ENCODE results near the gene FADS1. TPM values are rescaled to one million over a fixed set of nuclear protein-coding genes. Genes with fewer than 3 reads are reported as not detected.

The FADS1 gene
- total RNA-seq, 3 donors from 2014 or later (not counting 1 experiment from before 2014, with no cell fraction given) = 9.3 to 17.2 (median 10.2) TPM

DNA sequence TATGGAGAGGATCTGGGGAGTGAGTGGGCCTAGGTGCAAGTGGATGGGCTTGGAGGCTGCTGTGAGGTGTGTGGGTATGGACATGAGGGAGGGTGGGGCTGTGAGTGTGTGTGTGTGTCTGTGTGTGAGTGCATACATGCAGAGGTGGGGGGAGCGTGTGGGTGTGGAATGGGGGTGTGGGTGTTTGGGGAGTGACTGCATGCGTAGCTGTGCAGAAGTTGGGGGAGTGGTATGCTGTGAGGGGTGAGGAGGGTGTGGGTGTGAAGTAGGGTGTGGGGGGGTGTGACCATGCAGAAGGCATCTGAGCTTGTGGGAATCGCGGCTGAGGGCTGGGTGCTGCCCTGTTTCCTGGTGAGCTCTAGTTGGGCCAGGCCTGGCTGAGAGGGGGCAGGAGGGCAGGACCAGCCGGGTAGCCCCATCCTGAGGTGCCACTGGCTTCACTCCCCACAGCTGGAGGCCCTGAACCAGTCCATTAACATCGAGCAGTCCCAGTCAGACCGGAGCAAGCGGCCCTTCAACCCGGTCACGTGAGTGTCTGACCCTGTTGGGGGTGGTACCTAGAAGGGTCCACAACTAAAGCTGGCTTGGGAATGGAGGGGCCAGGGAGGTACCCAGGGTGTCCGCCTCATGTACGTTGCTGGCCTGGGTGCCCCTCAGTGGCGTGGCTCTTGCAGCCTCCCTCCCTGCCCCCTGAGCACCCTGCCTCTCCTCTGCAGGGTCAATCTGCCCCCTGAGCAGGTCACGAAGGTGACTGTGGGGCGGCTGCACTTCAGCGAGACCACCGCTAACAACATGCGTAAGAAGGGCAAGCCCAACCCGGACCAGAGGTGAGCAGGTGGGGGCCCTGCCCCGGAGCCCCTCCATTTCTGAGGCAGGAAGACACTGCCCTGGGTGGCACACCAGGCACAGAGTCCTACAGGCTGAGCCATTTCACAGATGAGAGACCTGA, 40.9 kb downstream of the FADS1 start:
- Mint-ChIP-seq H3K27me3 (ENCODE audit: low read depth in 2 of 2) (no peaks in the 10 kb centered on the region), H3K9me3 (no peaks in the 10 kb centered on the region), H3K4me3 (peak overlapping the region; percentile 69), H3K27ac (peak overlapping the region; percentile 56 to 85), H3K36me3 (no peaks in the 10 kb centered on the region), H3K4me1 (peaks cover 13 to 28% of the 10 kb centered on the region in 2 donors)
- peak; percentile 45 to 63 (median 47) for ATAC-seq
- Histone ChIP-seq H3K9me3 (ENCODE audit: control insufficient read depth, insufficient read depth, low read length) (no peaks in the 10 kb centered on the region), H3K27me3 (ENCODE audit: control insufficient read depth, insufficient read depth, low read length) (no peaks in the 10 kb centered on the region), H3K36me3 (ENCODE audit: control insufficient read depth, insufficient read depth, low read length) (no peaks in the 10 kb centered on the region), H3K27ac (ENCODE audit: low read length) (no peak overlapping the region), H3K4me1 (ENCODE audit: control insufficient read depth, insufficient read depth, low read length) (peaks cover 45% of the 10 kb centered on the region), H3K4me3 (ENCODE audit: low read length) (no peak overlapping the region)
- peak; percentile 32 to 38 for DNase-seq
- 79% methylated on average over 20 of the region's 20 CpGs for WGBS (ENCODE audit: insufficient coverage)
- TF ChIP-seq, protein P1, sequence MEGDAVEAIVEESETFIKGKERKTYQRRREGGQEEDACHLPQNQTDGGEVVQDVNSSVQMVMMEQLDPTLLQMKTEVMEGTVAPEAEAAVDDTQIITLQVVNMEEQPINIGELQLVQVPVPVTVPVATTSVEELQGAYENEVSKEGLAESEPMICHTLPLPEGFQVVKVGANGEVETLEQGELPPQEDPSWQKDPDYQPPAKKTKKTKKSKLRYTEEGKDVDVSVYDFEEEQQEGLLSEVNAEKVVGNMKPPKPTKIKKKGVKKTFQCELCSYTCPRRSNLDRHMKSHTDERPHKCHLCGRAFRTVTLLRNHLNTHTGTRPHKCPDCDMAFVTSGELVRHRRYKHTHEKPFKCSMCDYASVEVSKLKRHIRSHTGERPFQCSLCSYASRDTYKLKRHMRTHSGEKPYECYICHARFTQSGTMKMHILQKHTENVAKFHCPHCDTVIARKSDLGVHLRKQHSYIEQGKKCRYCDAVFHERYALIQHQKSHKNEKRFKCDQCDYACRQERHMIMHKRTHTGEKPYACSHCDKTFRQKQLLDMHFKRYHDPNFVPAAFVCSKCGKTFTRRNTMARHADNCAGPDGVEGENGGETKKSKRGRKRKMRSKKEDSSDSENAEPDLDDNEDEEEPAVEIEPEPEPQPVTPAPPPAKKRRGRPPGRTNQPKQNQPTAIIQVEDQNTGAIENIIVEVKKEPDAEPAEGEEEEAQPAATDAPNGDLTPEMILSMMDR (IDR thresholded peaks at IDR 0.05) = no peak
- intact Hi-C loops (cut with micrococcal nuclease) = loop anchor here (2.0 kb wide), 1 partner anchor 29 kb away; no protein-coding TSS in a partner anchor

DNA sequence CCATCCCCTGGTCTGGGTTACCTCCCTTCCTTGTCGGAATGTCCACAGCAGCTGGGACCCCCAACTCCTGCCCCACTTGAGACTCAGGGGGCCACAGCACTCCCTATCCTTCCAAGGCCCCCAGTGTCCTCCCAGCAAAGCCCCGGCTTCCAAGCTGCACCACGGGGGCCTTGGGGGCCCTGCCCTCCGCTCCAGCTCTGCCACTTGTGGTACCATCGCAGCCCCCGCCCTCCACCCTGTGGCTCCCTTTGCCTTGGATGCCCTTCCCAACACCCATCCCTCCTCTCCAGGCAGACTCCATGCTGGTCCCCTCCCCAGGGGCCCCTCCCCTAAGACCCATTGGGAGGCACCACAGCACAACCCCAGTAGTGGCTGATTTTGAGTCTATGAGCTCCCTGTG, 41.7 kb downstream of the FADS1 start:
- 98% methylated on average over 6 of the region's 6 CpGs for WGBS (ENCODE audit: insufficient coverage)
- Histone ChIP-seq H3K27me3 (ENCODE audit: control insufficient read depth, insufficient read depth, low read length) (no peaks in the 10 kb centered on the region), H3K4me3 (ENCODE audit: low read length) (no peak overlapping the region), H3K36me3 (ENCODE audit: control insufficient read depth, insufficient read depth, low read length) (no peaks in the 10 kb centered on the region), H3K4me1 (ENCODE audit: control insufficient read depth, insufficient read depth, low read length) (peaks cover 45% of the 10 kb centered on the region), H3K9me3 (ENCODE audit: control insufficient read depth, insufficient read depth, low read length) (no peaks in the 10 kb centered on the region), H3K27ac (ENCODE audit: low read length) (no peak overlapping the region)
- TF ChIP-seq, protein P1 (IDR thresholded peaks at IDR 0.05) = no peak
- Mint-ChIP-seq H3K27ac (peak overlapping the region in 1 of 2 donors; percentile 85), H3K4me1 (peaks cover 13 to 28% of the 10 kb centered on the region in 2 donors), H3K9me3 (no peaks in the 10 kb centered on the region), H3K4me3 (peak overlapping the region; percentile 56), H3K36me3 (no peaks in the 10 kb centered on the region), H3K27me3 (ENCODE audit: low read depth in 2 of 2) (no peaks in the 10 kb centered on the region)
- no peak for DNase-seq
- intact Hi-C loops (cut with micrococcal nuclease) = no loop called here
- no peak for ATAC-seq

DNA sequence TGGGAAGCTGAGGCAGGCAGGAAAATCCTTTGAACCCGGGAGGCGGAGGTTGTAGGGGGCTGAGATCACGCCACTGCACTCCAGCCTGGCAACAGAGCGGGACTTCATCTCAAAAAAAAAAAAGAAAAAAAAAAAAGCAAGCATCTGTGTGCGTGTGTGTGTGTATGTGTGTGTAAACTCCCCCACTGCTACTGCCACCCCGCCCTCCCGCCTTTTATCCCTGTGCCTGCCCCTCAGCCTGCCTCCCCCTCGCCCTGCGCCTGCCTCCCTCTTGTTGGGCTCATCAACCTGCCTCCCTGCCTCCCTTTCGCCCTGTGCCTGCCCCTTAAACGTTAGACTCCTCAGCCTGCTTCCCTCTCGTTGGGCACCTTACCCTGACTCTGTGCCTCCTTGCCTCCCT, 42.4 kb downstream of the FADS1 start:
- WGBS (ENCODE audit: insufficient coverage) = 88% methylated on average over 11 of the region's 12 CpGs
- Histone ChIP-seq H3K9me3 (ENCODE audit: control insufficient read depth, insufficient read depth, low read length) (no peaks in the 10 kb centered on the region), H3K36me3 (ENCODE audit: control insufficient read depth, insufficient read depth, low read length) (no peaks in the 10 kb centered on the region), H3K4me1 (ENCODE audit: control insufficient read depth, insufficient read depth, low read length) (peaks cover 45% of the 10 kb centered on the region), H3K27me3 (ENCODE audit: control insufficient read depth, insufficient read depth, low read length) (no peaks in the 10 kb centered on the region), H3K27ac (ENCODE audit: low read length) (no peak overlapping the region), H3K4me3 (ENCODE audit: low read length) (no peak overlapping the region)
- Mint-ChIP-seq H3K27ac (no peak overlapping the region), H3K27me3 (ENCODE audit: low read depth in 2 of 2) (no peaks in the 10 kb centered on the region), H3K9me3 (no peaks in the 10 kb centered on the region), H3K4me1 (peaks cover 13 to 28% of the 10 kb centered on the region in 2 donors), H3K4me3 (no peak overlapping the region), H3K36me3 (no peaks in the 10 kb centered on the region)
- DNase-seq (no peak), ATAC-seq (no peak)
- TF ChIP-seq, protein P1 (IDR thresholded peaks at IDR 0.05) = no peak
- intact Hi-C loops (cut with micrococcal nuclease) = no loop called here

Data from natural killer cell (primary cell).